ENCODE results near the gene INA. TPM values are rescaled to one million over a fixed set of nuclear protein-coding genes. Genes with fewer than 3 reads are reported as not detected.

INA gene
- total and polyA plus RNA-seq, 2 donors (not counting 1 experiment from before 2014, with no cell fraction given), result 0.50 to 3.5 TPM

GRCh38 chr10:103284170-103284569 is 7.2 kb downstream of the INA start:
- no peaks in the 10 kb centered on the region for H3K4me1 ChIP-seq (ENCODE audit: control insufficient read depth, extremely low read depth, insufficient read depth, low read length)
- H4K20me1 ChIP-seq (ENCODE audit: control insufficient read depth, extremely low read depth, insufficient read depth, low read length), result no peaks in the 10 kb centered on the region
- H3K36me3 ChIP-seq (ENCODE audit: control insufficient read depth, insufficient read depth, low read length), result no peaks in the 10 kb centered on the region
- H3K4me3 ChIP-seq (replicated peaks in 1 of 4; ENCODE audit: control extremely low read depth in 1 of 4, insufficient read depth in 1 of 4, low read depth in 3 of 4, low read length in 4 of 4), result no peak overlapping the region
- no peak overlapping the region for H3K4me2 ChIP-seq (ENCODE audit: extremely low read depth, insufficient read depth, low read length)
- no peak overlapping the region for H3K27ac ChIP-seq (ENCODE audit: insufficient read depth, low read length)
- DNase-seq (ENCODE audit: low read depth in 2 of 2), result peak in 1 of 2 donors; percentile 54
- no peaks in the 10 kb centered on the region for H3K9me3 ChIP-seq (ENCODE audit: control insufficient read depth, insufficient read depth, low read depth, low read length)
- TF ChIP-seq EZH2 (IDR thresholded peaks at IDR 0.05; ENCODE audit: low read length, missing control alignments) (no peak), CTCF (conservative IDR thresholded peaks at IDR 0.05 in 1 of 2, IDR thresholded peaks at IDR 0.05 in 1 of 2; ENCODE audit: low read depth in 1 of 2, low read length in 2 of 2) (no peak)
- H2AFZ ChIP-seq (ENCODE audit: low read length), result no peak overlapping the region
- no peak overlapping the region for H3K9ac ChIP-seq (ENCODE audit: insufficient read depth, low read length)
- H3K79me2 ChIP-seq (ENCODE audit: control insufficient read depth, insufficient read depth, low read length), result no peaks in the 10 kb centered on the region
- peaks cover 2% of the 10 kb centered on the region for H3K27me3 ChIP-seq (ENCODE audit: control insufficient read depth, insufficient read depth, low read length)

- no peaks in the 10 kb centered on the region for H3K4me1 ChIP-seq (ENCODE audit: control insufficient read depth, extremely low read depth, insufficient read depth, low read length)
- no peak overlapping the region for H2AFZ ChIP-seq (ENCODE audit: low read length)
- no peak overlapping the region for H3K4me3 ChIP-seq (replicated peaks in 1 of 4; ENCODE audit: control extremely low read depth in 1 of 4, insufficient read depth in 1 of 4, low read depth in 3 of 4, low read length in 4 of 4)
- TF ChIP-seq CTCF (conservative IDR thresholded peaks at IDR 0.05 in 1 of 2, IDR thresholded peaks at IDR 0.05 in 1 of 2; ENCODE audit: low read depth in 1 of 2, low read length in 2 of 2) (no peak), EZH2 (IDR thresholded peaks at IDR 0.05; ENCODE audit: low read length, missing control alignments) (no peak)
- no peaks in the 10 kb centered on the region for H3K79me2 ChIP-seq (ENCODE audit: control insufficient read depth, insufficient read depth, low read length)
- no peak overlapping the region for H3K27ac ChIP-seq (ENCODE audit: insufficient read depth, low read length)
- H4K20me1 ChIP-seq (ENCODE audit: control insufficient read depth, extremely low read depth, insufficient read depth, low read length), result no peaks in the 10 kb centered on the region
- H3K36me3 ChIP-seq (ENCODE audit: control insufficient read depth, insufficient read depth, low read length), result no peaks in the 10 kb centered on the region
- no peak overlapping the region for H3K4me2 ChIP-seq (ENCODE audit: extremely low read depth, insufficient read depth, low read length)
- H3K9ac ChIP-seq (ENCODE audit: insufficient read depth, low read length), result no peak overlapping the region
- H3K9me3 ChIP-seq (ENCODE audit: control insufficient read depth, insufficient read depth, low read depth, low read length), result no peaks in the 10 kb centered on the region
- no peak for DNase-seq (ENCODE audit: low read depth in 2 of 2)
- H3K27me3 ChIP-seq (ENCODE audit: control insufficient read depth, insufficient read depth, low read length), result no peaks in the 10 kb centered on the region
Measured at GRCh38 chr10:103287992-103288391, 11.1 kb downstream of the INA start.

- H3K4me3 ChIP-seq (replicated peaks in 1 of 4; ENCODE audit: control extremely low read depth in 1 of 4, insufficient read depth in 1 of 4, low read depth in 3 of 4, low read length in 4 of 4), result no peak overlapping the region
- no peaks in the 10 kb centered on the region for H3K9me3 ChIP-seq (ENCODE audit: control insufficient read depth, insufficient read depth, low read depth, low read length)
- H3K27ac ChIP-seq (ENCODE audit: insufficient read depth, low read length), result no peak overlapping the region
- no peaks in the 10 kb centered on the region for H4K20me1 ChIP-seq (ENCODE audit: control insufficient read depth, extremely low read depth, insufficient read depth, low read length)
- H3K36me3 ChIP-seq (ENCODE audit: control insufficient read depth, insufficient read depth, low read length), result no peaks in the 10 kb centered on the region
- TF ChIP-seq CTCF (conservative IDR thresholded peaks at IDR 0.05 in 1 of 2, IDR thresholded peaks at IDR 0.05 in 1 of 2; ENCODE audit: low read depth in 1 of 2, low read length in 2 of 2) (no peak), EZH2 (IDR thresholded peaks at IDR 0.05; ENCODE audit: low read length, missing control alignments) (no peak)
- no peak for DNase-seq (ENCODE audit: low read depth in 2 of 2)
- H3K79me2 ChIP-seq (ENCODE audit: control insufficient read depth, insufficient read depth, low read length), result no peaks in the 10 kb centered on the region
- no peak overlapping the region for H3K9ac ChIP-seq (ENCODE audit: insufficient read depth, low read length)
- no peak overlapping the region for H3K4me2 ChIP-seq (ENCODE audit: extremely low read depth, insufficient read depth, low read length)
- no peaks in the 10 kb centered on the region for H3K27me3 ChIP-seq (ENCODE audit: control insufficient read depth, insufficient read depth, low read length)
- H3K4me1 ChIP-seq (ENCODE audit: control insufficient read depth, extremely low read depth, insufficient read depth, low read length), result peaks cover 2% of the 10 kb centered on the region
- H2AFZ ChIP-seq (ENCODE audit: low read length), result no peak overlapping the region
Measured at GRCh38 chr10:103291588-103291987, 14.7 kb downstream of the INA start.

All from fibroblast of lung (primary cell).